ENCODE data around the gene SYNE2. TPM values are rescaled to one million over a fixed set of nuclear protein-coding genes. Genes with fewer than 3 reads are reported as not detected.

Gene SYNE2
- total and polyA plus RNA-seq, 2 donors (not counting 3 experiments of a cell fraction or from before 2014, with no cell fraction given): 16.0 to 53.7 TPM

DNA sequence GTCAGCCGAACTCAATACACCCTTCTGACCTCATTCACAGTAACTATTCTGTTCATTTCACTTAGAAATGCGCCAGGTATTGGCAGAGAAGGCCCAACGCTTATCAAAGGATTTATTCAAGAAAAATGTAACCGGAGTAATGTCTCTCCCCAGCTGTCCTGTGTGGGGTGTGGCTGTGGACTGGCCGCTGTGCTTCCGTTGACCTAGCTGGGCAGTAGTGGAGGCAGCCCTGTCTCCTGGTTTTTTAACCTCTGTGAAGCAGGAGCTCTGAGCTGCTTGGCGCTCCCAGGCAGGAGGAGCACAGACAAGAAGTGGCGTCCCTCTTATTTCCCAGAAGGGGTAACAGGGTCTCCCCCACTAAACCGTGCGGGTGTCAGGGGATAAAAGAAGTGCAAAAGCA lies 356.2 kb downstream of the SYNE2 start:
- Histone ChIP-seq H3K9ac (replicated peaks; ENCODE audit: extremely low read depth, insufficient read depth, low read length) (no peak overlapping the region), H3K9me1 (replicated peaks; ENCODE audit: control insufficient read depth, extremely low read depth, insufficient read depth, low read length) (no peaks in the 10 kb centered on the region), H3K79me2 (ENCODE audit: control insufficient read depth, insufficient read depth, low read length) (no peaks in the 10 kb centered on the region), H3K9me3 (replicated peaks; ENCODE audit: control insufficient read depth, insufficient read depth, low read length) (no peaks in the 10 kb centered on the region), H3K4me3 (replicated peaks in 1 of 3; ENCODE audit: insufficient read depth in 1 of 3, low read depth in 1 of 3, low read length in 3 of 3) (no peak overlapping the region), H3K27me3 (ENCODE audit: control insufficient read depth in 2 of 2, insufficient read depth in 2 of 2, low read length in 2 of 2) (no peaks in the 10 kb centered on the region), H3K36me3 (ENCODE audit: control insufficient read depth in 2 of 2, extremely low read depth in 1 of 2, insufficient read depth in 2 of 2, low read length in 2 of 2) (peaks cover 0 to 5% of the 10 kb centered on the region in 2 experiments), H3K27ac (ENCODE audit: insufficient read depth, low read depth, low read length) (no peak overlapping the region), H3K4me2 (ENCODE audit: insufficient read depth, low read length) (no peak overlapping the region), H4K20me1 (replicated peaks; ENCODE audit: control insufficient read depth, extremely low read depth, insufficient read depth, low read length) (no peaks in the 10 kb centered on the region), H2AFZ (ENCODE audit: low read depth, low read length) (no peak overlapping the region), H3K4me1 (ENCODE audit: control insufficient read depth, extremely low read depth, insufficient read depth, low read length) (peaks cover 2% of the 10 kb centered on the region)
- intact Hi-C loops (cut with micrococcal nuclease): no loop called here
- no TSS peak for BruUV-seq (replicated peaks)
- dilution Hi-C loops (cut with MboI; ENCODE audit: extremely low pct_ligation_motif_present, low sequenced_read_pairs): no loop called here
- TF ChIP-seq MYC (IDR thresholded peaks at IDR 0.05; ENCODE audit: low read depth, low read length) (no peak), POLR2A (IDR thresholded peaks at IDR 0.05; ENCODE audit: low read depth, low read length) (no peak), FOS (IDR thresholded peaks at IDR 0.05; ENCODE audit: borderline replicate concordance, insufficient read depth, low read length) (no peak), EZH2 (IDR thresholded peaks at IDR 0.05; ENCODE audit: borderline replicate concordance, low read depth, low read length, severe bottlenecking) (no peak), JUN (IDR thresholded peaks at IDR 0.05; ENCODE audit: borderline replicate concordance, insufficient read depth, insufficient read length, low read depth) (no peak), GATA2 (IDR thresholded peaks at IDR 0.05; ENCODE audit: insufficient read depth, insufficient read length, low read depth, low read length) (no peak), POLR2AphosphoS5 (IDR thresholded peaks at IDR 0.05; ENCODE audit: insufficient read depth, low read depth, low read length) (no peak)
- TF ChIP-seq, protein P1, sequence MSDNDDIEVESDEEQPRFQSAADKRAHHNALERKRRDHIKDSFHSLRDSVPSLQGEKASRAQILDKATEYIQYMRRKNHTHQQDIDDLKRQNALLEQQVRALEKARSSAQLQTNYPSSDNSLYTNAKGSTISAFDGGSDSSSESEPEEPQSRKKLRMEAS (IDR thresholded peaks at IDR 0.05; ENCODE audit: insufficient read depth, insufficient read length): no peak
- ChIA-PET POLR2A (no interaction called here), CTCF (no interaction called here)
- DNase-seq (ENCODE audit: low read depth, low spot score) (no peak), FAIRE-seq (no peak)

Data from endothelial cell of umbilical vein (primary cell).